Mononuclear cell (primary cell): Measurements from ENCODE around the gene OSMR. TPM values are rescaled to one million over a fixed set of nuclear protein-coding genes. Genes with fewer than 3 reads are reported as not detected.

ENCODE experiments used
- H3K27me3 ChIP-seq: 2 replicates; pipeline ENCODE4 v1.6.0; 2011; ENCODE audit warnings: low read length, control low read depth; ENCODE audit not compliant: insufficient read depth
- H3K4me1 ChIP-seq: 2 replicates; pipeline ENCODE4 v1.5.1; 2011; ENCODE audit warnings: mild to moderate bottlenecking, low read length, control low read depth; ENCODE audit not compliant: insufficient read depth
- H3K4me3 ChIP-seq: 2 replicates; pipeline ENCODE4 v1.5.1; 2011; ENCODE audit warnings: mild to moderate bottlenecking, low read length, moderate library complexity
- H3K9me3 ChIP-seq: 2 replicates; pipeline ENCODE4 v1.5.1; 2011; ENCODE audit warnings: low read depth, mild to moderate bottlenecking, control low read depth, low read length
- total RNA-seq: library from RNA; depleted of rRNA; stranded (reverse); fragments of >200 nt; gene quantifications from one replicate; pipeline ENCODE4 v1.2.3, GENCODE V29; 2012

The OSMR gene
- not detected for total RNA-seq

GRCh38 chr5:38845526-38846378, at the start of gene OSMR:
Gene OSMR, plus strand, starts transcription at chr5:38846012. Its CDS starts 23,033 bp downstream, at chr5:38869045.
- Histone ChIP-seq H3K9me3 (no peaks in the 10 kb centered on the region), H3K27me3 (peaks cover 70% of the 10 kb centered on the region), H3K4me1 (peaks cover 3% of the 10 kb centered on the region), H3K4me3 (peak within 1 kb of the TSS; percentile 12)

GRCh38 chr5:38796742-38797108, 49.1 kb upstream of the OSMR start:
- Histone ChIP-seq H3K4me3 (no peak overlapping the region), H3K9me3 (no peaks in the 10 kb centered on the region), H3K4me1 (no peaks in the 10 kb centered on the region), H3K27me3 (peaks cover 2% of the 10 kb centered on the region)

DNA sequence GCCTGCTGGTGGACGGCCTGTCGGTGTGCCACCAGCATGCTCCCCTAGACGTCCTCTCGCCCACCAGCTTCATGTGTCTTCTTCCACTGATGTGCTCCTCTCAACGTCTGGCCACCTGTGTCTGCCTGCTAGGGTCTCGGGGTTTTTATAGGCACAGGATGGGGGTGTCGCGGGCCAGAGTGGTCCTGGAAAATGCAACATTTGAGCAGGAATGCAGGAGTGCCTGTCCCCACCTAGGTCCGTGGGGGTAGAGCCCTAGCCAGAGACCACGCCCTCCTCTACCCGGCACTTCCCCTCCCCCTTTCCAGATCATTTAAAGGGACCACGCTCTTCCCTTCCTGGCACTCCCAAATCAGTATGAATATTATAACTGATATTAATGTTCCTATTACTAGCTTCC, 48.0 kb upstream of the OSMR start:
- H3K4me1 ChIP-seq, result no peaks in the 10 kb centered on the region
- H3K4me3 ChIP-seq, result no peak overlapping the region
- no peaks in the 10 kb centered on the region for H3K9me3 ChIP-seq
- H3K27me3 ChIP-seq, result no peaks in the 10 kb centered on the region

DNA sequence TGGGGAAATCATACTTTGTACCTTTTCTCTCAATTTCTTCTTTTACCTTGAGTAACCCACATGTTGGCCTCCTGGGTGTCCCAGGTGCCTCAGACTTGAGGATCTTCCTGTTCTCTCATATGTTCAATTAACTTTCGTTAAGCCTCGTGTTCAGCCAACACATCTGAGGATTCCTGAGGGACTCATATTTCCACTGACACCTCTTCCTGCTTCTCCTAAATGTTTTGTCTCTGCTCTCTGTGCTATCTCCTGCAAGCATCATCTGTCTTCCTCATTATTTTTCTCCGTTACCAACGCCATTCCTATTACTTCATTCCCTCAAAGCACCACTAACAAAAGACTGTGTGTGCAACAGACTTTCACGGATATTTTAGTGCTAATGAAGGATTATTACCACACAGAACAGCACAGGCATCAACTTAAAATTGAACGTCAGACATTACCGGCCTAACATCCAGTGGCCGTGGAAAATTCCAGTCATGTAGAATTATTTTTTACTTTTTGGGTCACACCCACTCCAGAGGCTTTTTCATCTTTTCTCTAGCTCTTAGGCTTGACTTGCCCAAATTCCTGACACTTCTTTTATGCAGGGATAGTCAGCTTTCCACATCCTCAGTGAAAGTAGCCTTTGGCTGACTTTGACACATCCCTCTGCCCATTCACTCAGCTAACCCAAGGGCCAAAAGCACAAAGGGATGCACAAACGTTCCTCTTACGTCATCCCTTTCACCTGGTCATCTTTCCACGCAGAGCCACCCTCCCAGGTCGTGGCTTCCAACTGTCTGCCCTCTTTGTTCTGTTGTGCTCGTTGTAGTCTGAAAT, 46.0 kb upstream of the OSMR start:
- Histone ChIP-seq H3K4me3 (no peak overlapping the region), H3K27me3 (no peaks in the 10 kb centered on the region), H3K9me3 (no peaks in the 10 kb centered on the region), H3K4me1 (no peaks in the 10 kb centered on the region)

DNA sequence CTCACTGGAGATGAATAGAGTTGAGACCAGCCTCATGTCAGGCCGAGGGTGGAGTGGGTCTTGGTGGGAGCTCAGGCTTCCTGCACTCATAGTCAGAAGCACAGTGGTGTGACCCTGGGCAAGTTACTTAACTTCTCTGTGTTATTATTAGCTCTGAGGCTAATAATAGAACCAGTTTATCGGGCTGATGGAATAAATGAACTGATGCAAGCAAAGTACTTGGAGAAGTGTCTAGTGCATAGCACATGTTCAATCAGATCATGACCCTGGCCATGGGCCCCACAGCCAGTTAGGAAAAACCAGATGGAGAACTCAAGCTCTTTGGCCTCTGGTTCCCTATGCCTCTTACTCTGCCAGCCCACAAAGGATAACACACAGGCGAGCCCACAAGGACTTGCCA, 45.3 kb upstream of the OSMR start:
- H3K27me3 ChIP-seq, result no peaks in the 10 kb centered on the region
- no peaks in the 10 kb centered on the region for H3K9me3 ChIP-seq
- no peak overlapping the region for H3K4me3 ChIP-seq
- H3K4me1 ChIP-seq, result no peaks in the 10 kb centered on the region

DNA sequence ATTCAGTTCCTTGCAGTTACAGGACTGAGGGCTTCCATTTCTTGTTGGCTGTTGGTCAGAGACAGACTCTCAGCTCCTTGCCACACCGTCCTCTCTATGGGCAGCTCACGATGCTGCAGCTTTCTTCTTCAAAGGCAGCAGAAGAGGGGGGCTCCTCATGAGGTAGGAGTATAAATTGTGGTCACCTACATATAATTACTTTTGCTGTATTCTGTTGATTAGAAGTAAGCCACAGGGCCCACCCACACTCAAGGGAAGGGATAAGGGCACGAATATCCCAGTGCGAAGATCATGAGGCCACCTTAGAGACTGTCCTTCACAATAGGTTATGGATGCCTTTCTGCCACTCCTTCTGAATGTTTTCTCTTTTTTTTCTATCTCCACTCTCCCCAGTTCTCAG, 43.7 kb upstream of the OSMR start:
- H3K27me3 ChIP-seq, result no peaks in the 10 kb centered on the region
- no peaks in the 10 kb centered on the region for H3K4me1 ChIP-seq
- no peaks in the 10 kb centered on the region for H3K9me3 ChIP-seq
- no peak overlapping the region for H3K4me3 ChIP-seq

DNA sequence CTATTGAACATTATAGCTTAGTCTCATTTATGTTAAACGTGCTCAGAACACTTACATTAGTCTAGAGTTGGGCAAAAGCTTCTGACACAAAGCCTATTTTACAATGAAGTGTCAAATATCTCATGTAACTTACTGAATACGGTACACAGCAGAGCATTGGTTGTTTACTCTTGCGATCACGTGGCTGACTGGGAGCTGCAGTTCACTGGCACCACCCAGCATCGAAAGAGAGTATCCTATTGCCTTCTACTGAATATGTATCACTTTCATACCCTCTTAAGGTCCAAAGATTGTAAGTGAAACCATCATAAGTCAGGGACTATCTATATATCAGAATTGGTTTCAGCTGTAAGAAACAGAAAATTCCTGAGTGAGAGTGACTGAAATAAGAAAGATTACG, 42.6 kb upstream of the OSMR start:
- Histone ChIP-seq H3K4me3 (no peak overlapping the region), H3K9me3 (no peaks in the 10 kb centered on the region), H3K27me3 (peaks cover 6% of the 10 kb centered on the region), H3K4me1 (no peaks in the 10 kb centered on the region)

DNA sequence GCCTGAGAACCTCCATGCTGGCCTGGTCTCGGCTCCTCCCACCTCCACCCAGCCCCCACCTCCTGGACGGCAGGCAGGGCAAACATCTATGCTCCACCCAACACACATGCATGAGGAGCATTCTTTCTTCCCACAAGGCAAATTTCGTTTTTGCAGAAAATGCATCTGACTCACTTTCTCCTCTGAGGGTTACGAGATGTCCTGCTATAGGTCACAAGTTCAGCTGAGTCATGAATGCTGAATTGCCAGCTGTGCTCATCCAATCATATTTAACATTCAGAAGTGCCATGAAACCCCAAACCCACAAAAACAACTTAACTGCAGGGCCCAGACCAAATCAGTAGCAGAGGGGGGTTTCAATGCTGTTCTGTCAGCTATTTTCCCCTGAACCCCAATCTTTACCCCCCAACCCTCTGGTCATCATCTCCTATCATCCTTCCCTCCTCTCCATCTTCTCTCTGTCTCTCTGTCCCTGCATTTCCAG, 39.0 kb upstream of the OSMR start:
- Histone ChIP-seq H3K9me3 (no peaks in the 10 kb centered on the region), H3K4me3 (no peak overlapping the region), H3K27me3 (peaks cover 10% of the 10 kb centered on the region), H3K4me1 (no peaks in the 10 kb centered on the region)

- Histone ChIP-seq H3K27me3 (peaks cover 10% of the 10 kb centered on the region), H3K4me1 (no peaks in the 10 kb centered on the region), H3K9me3 (no peaks in the 10 kb centered on the region), H3K4me3 (no peak overlapping the region)
Measured at GRCh38 chr5:38807570-38808483, 38.0 kb upstream of the OSMR start.

- H3K4me3 ChIP-seq, result no peak overlapping the region
- no peaks in the 10 kb centered on the region for H3K4me1 ChIP-seq
- no peaks in the 10 kb centered on the region for H3K9me3 ChIP-seq
- H3K27me3 ChIP-seq, result peaks cover 10% of the 10 kb centered on the region
Measured at GRCh38 chr5:38808666-38809343, 37.0 kb upstream of the OSMR start.

DNA sequence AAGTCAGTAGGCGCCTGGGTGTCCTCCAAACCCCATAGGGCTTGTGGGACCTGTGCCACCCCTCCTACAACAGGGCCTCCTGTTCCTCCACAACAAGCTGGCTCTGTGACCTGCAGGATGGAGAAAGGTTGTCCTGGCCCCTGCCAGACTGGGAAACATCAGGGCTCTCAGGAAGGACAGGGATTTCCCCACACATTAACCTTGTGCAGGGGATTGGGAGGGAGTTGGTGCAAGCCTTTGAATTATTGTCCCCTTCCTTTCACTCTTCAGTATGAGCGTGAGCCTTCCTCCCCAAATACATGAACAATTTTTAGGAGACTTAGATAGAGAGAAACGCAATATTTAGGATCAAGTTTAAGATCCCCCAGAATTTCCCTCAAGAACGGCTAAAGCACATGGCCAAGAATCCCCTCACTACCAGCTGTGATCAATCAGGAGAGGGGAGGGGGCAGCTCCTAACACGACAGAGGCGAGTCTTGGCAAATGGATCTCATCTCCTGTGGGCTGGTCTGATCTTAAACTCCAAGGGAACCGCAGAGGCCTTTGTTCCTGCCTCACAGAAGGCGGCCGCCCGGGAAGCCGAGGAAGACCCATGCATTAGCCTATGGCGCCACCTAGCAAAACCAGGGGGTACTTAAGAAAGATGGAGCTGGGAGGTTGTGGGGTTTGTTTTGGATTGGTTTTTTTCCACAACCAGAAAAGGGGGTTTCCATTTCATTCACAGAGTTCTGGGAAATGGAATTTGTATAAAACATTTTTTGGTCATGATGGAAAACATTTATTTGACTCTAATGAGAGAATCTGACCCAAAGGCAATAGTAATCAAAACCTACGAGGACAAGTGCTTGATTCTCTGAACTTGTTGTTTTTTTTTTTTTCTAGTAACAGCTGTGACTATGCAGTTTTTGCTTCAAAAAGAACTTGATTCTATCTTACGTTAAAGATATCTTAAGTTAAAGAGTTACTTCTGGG, 36.1 kb upstream of the OSMR start:
- H3K27me3 ChIP-seq, result peaks cover 10% of the 10 kb centered on the region
- no peaks in the 10 kb centered on the region for H3K4me1 ChIP-seq
- no peaks in the 10 kb centered on the region for H3K9me3 ChIP-seq
- no peak overlapping the region for H3K4me3 ChIP-seq

GRCh38 chr5:38814879-38815278, 30.9 kb upstream of the OSMR start:
- Histone ChIP-seq H3K9me3 (no peaks in the 10 kb centered on the region), H3K27me3 (peaks cover 13% of the 10 kb centered on the region), H3K4me1 (no peaks in the 10 kb centered on the region), H3K4me3 (no peak overlapping the region)
